Stimulated activated CD4-positive, alpha-beta T cell treated with anti-CD3 and anti-CD28 coated beads, TNF-alpha, amount 100 ng/mL, for 1 hour (primary cell): Measurements from ENCODE around the gene SLC7A6OS.
"Not testable (repeated sequence)": the region's sequence is repeated elsewhere in the genome, so short reads cannot be mapped to it uniquely, and the experiment has no call there.

Experiments used
- DNase-seq, 3 donors: peaks; one replicate each; pipeline ENCODE4 v3.0.0-alpha.2; 2020; ENCODE audit warnings: low read depth in 3 of 3, low spot score in 1 of 3

SLC7A6OS gene

DNA sequence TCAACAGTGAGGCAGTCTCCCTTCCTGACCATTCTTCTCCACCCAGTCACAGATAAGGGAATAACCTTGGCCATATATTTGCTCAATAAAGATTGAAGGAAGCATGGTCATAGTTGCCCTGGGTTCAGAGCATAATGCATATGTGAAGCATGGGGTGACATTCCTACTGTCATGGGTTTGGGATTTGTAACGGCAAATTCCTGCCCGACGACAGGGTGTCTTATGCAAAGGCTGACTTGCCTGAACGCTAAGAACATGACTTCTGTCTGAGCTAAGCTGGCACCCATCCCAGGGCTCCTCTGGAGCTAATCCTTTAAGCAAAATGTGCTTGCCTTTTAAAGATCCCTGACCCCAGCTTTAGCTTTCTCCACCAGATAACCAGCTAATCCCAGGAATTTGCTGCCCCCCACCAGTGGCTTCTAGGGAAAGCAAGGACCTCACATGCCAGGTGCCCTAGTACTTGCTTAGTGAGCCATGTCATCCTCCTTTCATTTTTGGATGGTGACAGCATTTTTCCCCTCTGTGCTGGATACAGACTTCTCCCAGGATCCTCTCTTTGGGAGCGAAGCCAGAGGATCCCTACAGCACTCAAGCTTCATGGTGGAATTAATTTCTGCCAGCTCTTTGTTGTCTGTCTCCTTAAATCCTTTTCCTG, 11.7 kb downstream of the SLC7A6OS start:
- no peak for DNase-seq

- no peak for DNase-seq
These were observed 12.4 kb downstream of the SLC7A6OS start for GRCh38 chr16:68298312-68298711.

DNA sequence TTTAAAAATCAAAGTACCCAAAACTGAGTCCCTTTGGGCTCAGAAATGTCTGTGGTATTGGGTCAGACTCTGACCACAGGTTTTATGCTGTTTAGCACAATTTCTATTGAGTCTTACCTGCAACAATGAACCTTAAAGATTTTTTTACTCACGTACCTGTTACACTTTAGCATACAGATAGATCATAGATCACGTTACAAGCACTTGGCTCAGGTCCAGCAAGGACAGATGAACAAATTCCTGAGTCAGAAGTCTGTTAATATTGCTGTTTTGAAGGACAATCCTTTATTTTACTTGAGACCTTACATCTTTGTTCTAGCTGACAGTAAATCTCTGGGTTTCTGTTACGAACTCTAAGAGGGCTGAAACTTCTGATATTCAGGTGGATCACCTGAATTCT, 12.8 kb downstream of the SLC7A6OS start:
- DNase-seq: no peak

DNA sequence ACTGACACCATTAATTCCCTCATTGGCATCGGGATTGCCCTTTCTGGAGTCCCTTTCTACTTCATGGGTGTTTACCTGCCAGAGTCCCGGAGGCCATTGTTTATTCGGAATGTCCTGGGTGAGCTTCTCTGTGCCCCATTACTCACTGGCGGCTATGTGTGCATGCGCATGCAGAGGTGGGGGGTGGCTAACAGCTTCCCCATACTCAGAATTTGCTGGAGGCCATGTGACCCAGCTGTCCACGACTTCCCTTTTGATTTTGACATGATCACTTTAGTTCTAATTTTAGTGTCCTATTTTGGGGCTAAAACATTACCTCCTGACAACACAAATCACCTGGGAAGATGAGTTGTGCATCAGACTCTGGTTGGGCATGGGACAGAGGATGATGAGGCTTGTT, 14.1 kb downstream of the SLC7A6OS start:
- no peak for DNase-seq

DNA sequence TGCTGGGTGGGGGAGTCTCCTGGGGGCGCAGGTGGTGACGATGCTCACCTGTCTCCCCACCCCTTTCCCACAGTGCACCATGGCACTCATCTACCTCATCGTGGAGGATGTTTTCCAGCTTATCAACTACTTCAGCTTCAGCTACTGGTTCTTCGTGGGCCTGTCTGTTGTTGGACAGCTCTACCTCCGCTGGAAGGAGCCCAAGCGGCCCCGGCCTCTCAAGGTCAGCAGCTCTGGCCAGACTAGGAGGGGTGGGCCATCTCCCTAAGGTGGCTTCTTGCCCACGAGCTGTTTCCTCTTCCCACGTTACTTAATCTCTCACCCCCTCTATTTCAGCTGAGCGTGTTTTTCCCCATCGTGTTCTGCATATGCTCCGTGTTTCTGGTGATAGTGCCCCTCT, 14.5 kb downstream of the SLC7A6OS start:
- DNase-seq: no peak

DNA sequence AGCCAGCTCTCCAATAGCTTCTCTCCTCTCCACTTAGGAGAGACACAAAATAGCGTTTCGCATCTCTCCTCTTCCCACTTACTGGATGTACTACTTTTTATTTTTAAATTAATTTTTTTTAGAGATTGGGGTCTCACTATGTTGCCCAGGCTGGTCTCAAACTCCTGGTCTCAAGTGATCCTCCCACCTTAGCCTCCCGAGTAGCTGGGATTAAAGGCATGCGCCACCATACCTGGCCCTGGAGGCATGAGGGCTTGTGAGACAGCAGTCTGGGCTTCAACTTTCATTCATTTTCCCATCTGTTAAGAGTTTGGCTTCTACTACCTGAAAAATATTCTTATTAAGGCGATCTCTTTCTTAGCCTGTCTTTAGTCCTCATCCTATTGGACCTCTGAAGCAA, 18.3 kb downstream of the SLC7A6OS start:
- no peak for DNase-seq

- DNase-seq: no peak
These were observed 19.5 kb downstream of the SLC7A6OS start for GRCh38 chr16:68291227-68291626.

DNA sequence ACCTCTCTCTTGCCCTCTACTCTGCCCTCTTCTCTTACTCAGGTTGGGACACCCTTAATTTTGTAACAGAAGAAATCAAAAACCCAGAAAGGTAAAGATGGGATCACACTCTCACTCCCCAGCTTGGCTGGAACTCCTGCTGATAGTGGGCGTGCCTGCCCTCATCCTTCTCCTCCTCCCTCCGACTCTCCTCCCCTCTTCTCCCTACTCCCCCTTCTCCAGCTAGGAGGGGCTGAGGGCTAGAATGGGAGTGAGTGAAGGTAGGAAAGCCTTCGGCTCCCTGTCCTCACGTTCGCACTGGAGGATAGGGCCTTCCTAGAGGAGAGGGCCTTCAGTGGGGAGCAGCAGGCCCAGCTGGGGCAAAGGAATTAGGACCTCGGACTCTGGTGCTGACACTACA, 20.3 kb downstream of the SLC7A6OS start:
- DNase-seq: no peak

DNA sequence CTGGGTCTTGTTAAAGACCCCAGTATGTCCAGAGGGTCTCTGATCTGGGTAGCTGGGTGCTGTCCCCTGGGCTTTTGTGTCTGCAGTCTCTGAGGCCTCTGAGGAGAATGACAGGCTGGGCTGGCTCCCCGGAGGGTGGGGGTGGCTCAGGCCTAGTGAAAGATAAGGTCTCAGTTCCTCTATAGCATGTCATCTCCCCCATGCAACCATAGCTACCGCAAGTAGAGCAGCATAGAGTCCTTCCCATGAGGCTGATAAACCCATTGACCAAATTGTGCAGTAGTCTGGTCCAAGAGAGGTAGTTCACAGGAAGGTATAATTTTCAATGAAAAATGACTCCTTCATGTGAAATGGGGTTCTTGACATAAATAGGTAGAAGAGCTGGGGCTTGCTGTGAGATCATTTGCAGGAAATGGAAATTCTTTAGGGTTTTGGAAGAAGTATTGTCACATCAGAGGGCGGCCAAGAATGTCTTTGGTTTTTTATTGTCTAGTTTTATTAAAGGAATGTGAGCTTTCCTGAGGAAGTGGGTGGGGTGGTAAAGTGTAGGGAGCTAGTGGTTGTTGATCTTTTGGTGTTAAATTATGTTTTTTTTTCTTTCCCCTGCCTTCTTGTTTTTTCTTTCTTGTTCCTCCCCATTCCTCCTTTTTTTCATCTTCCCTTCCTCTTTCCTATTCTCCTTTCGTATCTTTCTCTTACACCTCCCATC, 21.0 kb downstream of the SLC7A6OS start:
- no peak for DNase-seq

DNA sequence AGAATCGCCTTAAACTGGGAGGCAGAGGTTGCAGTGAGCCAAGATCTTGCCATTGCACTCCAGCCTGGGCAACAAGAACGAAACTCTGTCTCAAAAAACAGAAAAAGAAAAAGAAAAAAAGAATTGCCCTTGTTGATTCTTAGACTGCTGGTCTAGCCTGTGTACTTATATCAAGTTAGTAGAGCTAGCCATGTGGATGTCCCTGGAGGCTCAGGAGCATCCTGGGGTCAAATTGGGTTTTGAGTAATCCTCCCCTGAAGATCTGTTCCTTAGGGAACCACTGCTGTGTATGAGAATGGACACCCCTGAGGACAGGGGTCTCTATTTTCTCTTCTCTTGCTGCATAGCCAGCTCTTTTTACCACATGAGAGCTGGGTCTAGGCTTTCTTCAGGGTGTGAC, 21.5 kb downstream of the SLC7A6OS start:
- DNase-seq: no peak

DNA sequence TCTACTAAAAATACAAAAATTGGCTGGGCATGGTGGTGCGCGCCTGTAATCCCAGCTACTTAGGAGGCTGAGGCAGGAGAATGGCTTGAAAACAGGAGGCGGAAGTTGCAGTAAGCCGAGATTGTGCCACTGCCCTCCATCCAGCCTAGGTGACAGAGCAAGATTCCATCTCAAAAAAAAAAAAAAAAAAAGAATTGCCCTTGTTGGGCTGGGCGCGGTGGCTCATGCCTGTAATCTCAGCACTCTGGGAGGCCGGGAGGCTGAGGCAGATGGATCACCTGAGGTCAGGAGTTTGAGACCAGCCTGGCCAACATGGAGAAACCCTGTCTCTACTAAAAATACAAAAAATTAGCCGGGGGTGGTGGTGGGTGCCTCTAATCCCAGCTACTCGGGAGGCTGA, 21.9 kb downstream of the SLC7A6OS start:
- not testable (repeated sequence) for DNase-seq

- no peak for DNase-seq
These were observed 22.5 kb downstream of the SLC7A6OS start for GRCh38 chr16:68288252-68288650.

GRCh38 chr16:68287276-68288251, 23.2 kb downstream of the SLC7A6OS start:
- DNase-seq: no peak

GRCh38 chr16:68286153-68287074, 24.3 kb downstream of the SLC7A6OS start:
- DNase-seq: no peak

DNA sequence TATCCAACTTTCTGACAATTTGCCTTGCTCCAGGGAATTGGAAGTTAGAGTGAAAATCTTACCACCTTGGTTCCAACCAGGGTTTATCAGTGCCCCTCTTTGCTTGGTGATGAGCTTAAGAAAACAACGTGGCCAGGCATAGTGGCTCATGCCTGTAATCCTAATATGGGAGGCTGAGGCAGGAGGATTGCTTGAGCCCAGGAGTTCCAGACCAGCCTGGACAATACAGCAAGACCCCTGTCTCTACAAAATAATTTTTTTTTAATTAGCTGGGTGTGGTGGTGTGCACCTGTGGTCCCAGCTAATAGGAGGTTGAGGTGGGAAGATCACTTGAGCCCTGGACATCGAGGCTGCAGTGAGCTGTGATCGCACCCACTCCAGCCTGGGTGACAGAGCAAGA, 25.1 kb downstream of the SLC7A6OS start:
- DNase-seq: no peak

DNA sequence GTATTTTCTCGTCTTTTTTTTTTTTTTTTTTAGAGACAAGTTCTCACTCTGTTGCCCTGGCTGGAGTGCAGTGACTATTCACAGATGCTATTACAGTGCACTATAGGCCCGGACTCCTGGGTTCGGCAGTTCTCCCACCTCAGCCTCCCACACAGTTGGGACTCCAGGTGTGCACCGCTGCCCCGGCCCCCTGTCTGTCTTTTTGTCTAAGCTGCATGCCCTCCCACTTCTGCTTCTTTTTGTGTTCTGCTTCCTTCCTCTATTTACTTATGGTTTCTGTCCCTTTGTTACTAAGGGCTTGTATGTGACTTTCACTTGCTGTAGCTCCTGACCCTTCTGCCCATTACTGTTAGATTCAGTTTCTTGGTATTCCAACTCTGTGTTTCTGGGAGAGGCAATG, 25.9 kb downstream of the SLC7A6OS start:
- DNase-seq: no peak

DNA sequence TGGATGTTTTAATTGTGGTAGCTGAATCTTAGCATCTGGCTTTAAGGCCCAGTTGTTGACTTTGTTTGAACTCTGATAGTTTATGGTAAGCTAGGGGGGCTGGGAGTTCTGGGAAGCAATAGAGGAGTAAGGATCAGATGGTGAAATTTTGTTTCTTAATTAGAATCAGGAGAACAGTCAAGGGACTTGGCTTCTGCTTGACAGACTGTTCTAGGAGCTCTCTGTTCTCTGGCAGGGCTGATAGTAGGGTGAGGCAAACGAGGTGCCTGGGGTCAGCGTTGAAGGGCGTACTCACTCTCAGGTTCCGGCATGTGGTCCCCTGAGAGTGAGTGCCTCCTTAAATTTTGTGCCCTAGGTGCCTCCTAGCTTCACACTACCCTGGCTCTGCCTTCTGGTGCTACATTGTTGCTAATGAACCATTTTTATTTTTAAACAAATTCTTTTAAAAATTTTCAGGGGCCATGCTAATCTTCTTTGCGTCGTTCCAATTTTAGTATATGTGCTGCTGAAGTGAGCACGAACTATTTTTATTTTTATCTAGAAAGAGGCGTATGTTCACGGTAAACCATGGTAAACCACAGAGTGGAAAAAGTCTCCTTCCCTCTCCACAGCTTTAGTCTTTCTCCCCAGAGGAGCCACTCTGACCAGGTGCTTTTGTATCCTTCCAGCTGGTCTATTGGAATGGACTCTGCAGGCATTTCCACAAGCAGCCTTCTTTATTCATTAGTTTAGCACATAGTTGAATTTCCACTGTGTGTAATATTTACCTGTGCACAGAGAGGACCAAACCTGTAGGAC, 26.7 kb downstream of the SLC7A6OS start:
- DNase-seq: no peak

GRCh38 chr16:68283346-68283745, 27.4 kb downstream of the SLC7A6OS start:
- no peak for DNase-seq

DNA sequence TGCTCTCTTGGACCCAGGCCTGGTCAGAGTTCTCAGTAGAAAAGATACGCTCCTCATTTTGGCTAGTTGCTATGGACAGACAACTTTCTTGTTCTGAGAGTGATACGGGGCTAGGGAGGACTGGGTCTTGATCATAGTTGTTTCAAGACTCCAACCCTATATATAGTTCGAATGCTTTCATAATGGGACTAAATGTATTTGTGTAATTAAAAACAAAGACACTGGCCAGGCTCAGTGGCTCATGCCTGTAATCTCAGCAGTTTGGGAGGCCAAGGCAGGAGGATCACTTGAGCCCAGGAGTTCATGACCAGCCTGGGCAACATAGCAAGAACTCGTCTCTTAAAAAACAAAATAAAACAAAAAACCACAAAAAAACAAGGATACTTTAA, 28.7 kb downstream of the SLC7A6OS start:
- no peak for DNase-seq
